ENCODE measurements around the gene PLB1.

DNA sequence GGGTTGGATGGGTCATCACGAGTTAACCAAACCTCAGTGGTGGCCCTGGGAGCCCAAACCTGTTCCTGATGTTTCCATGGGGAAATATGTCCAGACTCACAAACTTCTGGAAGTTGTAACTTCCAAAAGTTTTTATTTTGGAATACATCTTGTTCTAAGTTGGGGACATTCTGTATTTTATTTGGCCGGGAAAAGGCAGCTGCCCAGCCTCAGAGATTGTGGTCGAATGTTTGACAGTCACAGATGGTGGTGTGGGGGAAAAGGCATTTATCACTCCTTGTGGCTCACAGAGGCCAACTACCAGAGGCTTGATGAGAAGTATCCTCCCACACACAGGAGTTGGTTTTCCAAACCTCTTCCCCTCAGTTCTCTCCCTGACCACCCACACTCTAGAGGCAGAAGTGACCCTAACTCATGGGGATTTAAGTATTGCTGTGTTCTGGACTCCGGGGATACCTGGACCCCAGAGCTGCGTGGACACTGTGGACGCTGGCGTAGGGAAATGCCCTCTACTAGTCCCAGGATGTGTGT lies 131.1 kb downstream of the PLB1 start:
- TF ChIP-seq, protein P1, sequence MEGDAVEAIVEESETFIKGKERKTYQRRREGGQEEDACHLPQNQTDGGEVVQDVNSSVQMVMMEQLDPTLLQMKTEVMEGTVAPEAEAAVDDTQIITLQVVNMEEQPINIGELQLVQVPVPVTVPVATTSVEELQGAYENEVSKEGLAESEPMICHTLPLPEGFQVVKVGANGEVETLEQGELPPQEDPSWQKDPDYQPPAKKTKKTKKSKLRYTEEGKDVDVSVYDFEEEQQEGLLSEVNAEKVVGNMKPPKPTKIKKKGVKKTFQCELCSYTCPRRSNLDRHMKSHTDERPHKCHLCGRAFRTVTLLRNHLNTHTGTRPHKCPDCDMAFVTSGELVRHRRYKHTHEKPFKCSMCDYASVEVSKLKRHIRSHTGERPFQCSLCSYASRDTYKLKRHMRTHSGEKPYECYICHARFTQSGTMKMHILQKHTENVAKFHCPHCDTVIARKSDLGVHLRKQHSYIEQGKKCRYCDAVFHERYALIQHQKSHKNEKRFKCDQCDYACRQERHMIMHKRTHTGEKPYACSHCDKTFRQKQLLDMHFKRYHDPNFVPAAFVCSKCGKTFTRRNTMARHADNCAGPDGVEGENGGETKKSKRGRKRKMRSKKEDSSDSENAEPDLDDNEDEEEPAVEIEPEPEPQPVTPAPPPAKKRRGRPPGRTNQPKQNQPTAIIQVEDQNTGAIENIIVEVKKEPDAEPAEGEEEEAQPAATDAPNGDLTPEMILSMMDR (IDR thresholded peaks at IDR 0.05; ENCODE audit: borderline replicate concordance, extremely low read depth, low read length, poor library complexity, severe bottlenecking), result no peak
- TF ChIP-seq EZH2 (IDR thresholded peaks at IDR 0.05; ENCODE audit: borderline replicate concordance, low read depth, low read length, severe bottlenecking), result no peak

Measured in DND-41 (cell line).